Cerebellar nuclear complex (tissue), 1 donor: ENCODE results near the gene MYO3B.

Experiments used
- DNase-seq, 2 experiments: peaks; one replicate each; lab custom pipeline; 2025; lab: John Stamatoyannopoulos, UW

The MYO3B gene

DNA sequence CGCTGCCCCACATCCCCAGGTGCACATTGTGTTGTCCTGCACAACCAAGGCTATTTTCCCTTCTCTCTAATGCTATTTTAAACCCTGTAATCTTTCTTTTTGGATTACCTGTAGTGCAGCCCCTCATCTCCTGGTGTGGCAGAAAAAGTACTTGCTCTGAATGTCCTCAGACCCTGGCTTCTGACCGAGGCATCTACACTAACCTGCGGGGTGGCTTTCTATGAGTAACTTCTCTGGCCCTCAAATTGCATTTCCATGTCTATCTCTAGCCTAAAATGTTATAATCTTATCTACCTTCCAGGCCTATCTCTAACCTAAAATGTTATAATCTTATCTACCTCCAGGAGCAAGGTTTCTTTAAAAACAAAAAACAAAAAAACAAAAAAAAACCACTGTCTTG is 519.0 kb downstream of the MYO3B start:
- no peak for DNase-seq

DNA sequence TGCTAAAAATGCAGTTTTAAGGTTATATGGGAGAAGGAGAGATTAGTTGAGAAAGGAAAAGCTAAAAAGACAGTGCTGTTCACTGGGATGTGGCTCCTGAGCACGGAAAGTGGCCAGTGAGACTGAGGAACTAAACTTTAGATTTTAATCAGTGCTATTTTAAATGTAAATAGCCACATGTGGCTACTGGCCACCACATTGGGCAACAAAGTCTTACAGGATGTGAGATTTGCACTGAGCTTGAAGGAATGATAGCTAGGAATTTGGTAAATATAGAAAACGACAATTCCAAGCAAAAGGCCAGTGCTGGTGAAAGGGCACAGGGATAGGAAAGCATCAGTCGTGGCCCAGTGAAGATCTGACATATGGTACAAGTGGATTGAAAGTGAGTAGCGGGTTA is 523.1 kb downstream of the MYO3B start:
- no peak for DNase-seq

DNA sequence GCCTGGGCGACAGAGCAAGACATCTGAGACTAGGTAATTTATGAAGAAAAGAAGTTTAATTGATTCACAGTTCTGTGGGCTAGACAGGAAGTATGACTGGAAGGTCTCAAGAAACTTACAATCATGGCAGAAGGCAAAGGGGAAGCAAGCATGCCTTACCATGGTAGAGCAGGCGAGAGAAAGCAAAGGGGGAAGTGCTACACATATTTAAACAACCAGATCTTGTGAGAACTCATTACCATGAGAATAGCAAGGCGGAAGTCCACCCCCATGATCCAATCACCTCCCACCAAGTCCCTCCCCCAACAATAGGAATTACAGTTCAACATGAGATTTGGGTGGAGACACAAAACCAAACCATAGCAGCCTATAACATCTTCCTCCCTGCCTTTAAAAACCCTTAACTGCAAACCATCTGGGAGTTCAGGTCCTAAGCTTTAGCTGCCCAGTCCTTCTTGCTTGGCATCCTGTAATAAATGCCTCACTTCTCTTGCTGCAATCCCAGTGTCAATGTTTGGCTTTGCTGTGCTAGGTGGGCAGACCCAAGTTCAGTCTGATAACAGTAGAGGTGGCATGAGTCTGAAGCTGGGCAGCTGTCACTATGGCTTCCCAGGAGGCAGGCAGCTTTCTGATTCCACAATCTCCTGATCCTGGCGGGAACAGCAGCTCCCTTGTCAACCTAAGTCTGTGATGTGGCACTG is 526.0 kb downstream of the MYO3B start:
- no peak for DNase-seq
